A673 (cell line): ENCODE measurements around the gene TBC1D19. TPM values are rescaled to one million over a fixed set of nuclear protein-coding genes. Genes with fewer than 3 reads are reported as not detected.

Experiments used
- BruUV-seq: library from RNA; stranded (reverse); fragments of 400-500 nt; replicated peaks from 2 replicates; lab custom pipeline; 2021; lab: Mats Ljungman, UMichigan
- CTCF ChIA-PET: fragments of 300-600 bp; sonication (Branson Sonifier 250); formaldehyde crosslinking; loops from one replicate; lab custom pipeline; 2022; ENCODE audit warnings: antibody characterized with exemption; lab: Charles Lee
- POLR2A ChIA-PET: fragments of 300-600 bp; sonication (Branson Sonifier 250); formaldehyde crosslinking; loops from one replicate; lab custom pipeline; 2022; ENCODE audit warnings: antibody characterized with exemption; ENCODE audit not compliant: low non-redundant PET; lab: Charles Lee
- DNase-seq: peaks from one replicate; pipeline ENCODE4 v3.0.0-alpha.2; 2015; ENCODE audit warnings: low spot score
- H3K27ac ChIP-seq: fragments of 200-600 bp; sonication (generic); 2 replicates; pipeline ENCODE4 v1.5.1; 2016; ENCODE audit warnings: mixed run types, low read depth, mild to moderate bottlenecking, mixed read lengths, antibody characterized with exemption, low read length; ENCODE audit not compliant: poor library complexity, severe bottlenecking
- H3K27me3 ChIP-seq: fragments of 200-600 bp; sonication (generic); replicated peaks from 2 replicates; pipeline ENCODE4 v1.6.1; 2017; ENCODE audit warnings: mixed run types, low read depth, mild to moderate bottlenecking, mixed read lengths, antibody characterized with exemption, low read length; ENCODE audit not compliant: insufficient read depth, poor library complexity
- H3K36me3 ChIP-seq: fragments of 200-600 bp; sonication (generic); 2 replicates; pipeline ENCODE4 v1.6.1; 2016; ENCODE audit warnings: mixed run types, mild to moderate bottlenecking, mixed read lengths, antibody characterized with exemption, low read length; ENCODE audit not compliant: insufficient read depth, poor library complexity, severe bottlenecking
- H3K4me1 ChIP-seq: fragments of 200-600 bp; sonication (generic); 2 replicates; pipeline ENCODE4 v1.6.1; 2017; ENCODE audit warnings: mixed run types, mild to moderate bottlenecking, mixed read lengths, antibody characterized with exemption, low read length; ENCODE audit not compliant: insufficient read depth, poor library complexity, severe bottlenecking
- H3K4me3 ChIP-seq: fragments of 200-600 bp; sonication (generic); 2 replicates; pipeline ENCODE4 v1.5.1; 2016; ENCODE audit warnings: low read depth, mixed run types, mild to moderate bottlenecking, mixed read lengths, low read length; ENCODE audit not compliant: poor library complexity, severe bottlenecking
- H3K9me3 ChIP-seq: fragments of 200-600 bp; sonication (generic); 2 replicates; pipeline ENCODE4 v1.6.1; 2016; ENCODE audit warnings: mixed run types, low read depth, mild to moderate bottlenecking, mixed read lengths, antibody characterized with exemption, low read length; ENCODE audit not compliant: poor library complexity, severe bottlenecking
- CTCF ChIP-seq: fragments of 300-800, 200-600 bp; sonication (generic); conservative IDR thresholded peaks from 2 replicates; pipeline ENCODE4 v1.5.1; 2017; ENCODE audit warnings: low read depth, mild to moderate bottlenecking, antibody characterized with exemption, low read length, moderate library complexity, mixed read lengths
- EZH2 ChIP-seq: fragments of 200-600 bp; sonication (generic); IDR thresholded peaks from 2 replicates; pipeline ENCODE4 v1.6.1; 2017; ENCODE audit warnings: borderline replicate concordance, low read depth, mild to moderate bottlenecking, mixed read lengths, antibody characterized with exemption, low read length; ENCODE audit not compliant: poor library complexity, severe bottlenecking
- intact Hi-C: fragments of 100-400 bp; cut with micrococcal nuclease; formaldehyde crosslinking; loops from one replicate; pipeline ENCODE4 v1.10.0; 2022; ENCODE audit not compliant: unreplicated experiment
- total RNA-seq: library from RNA; stranded (reverse); gene quantifications from 2 replicates; pipeline ENCODE4 v1.2.3, GENCODE V29; 2021

The TBC1D19 gene
- total RNA-seq, 1 experiment from 2014 or later, result 9.9 TPM

GRCh38 chr4:26757751-26758150 lies 173.9 kb downstream of the TBC1D19 start:
- Histone ChIP-seq H3K4me3 (no peak overlapping the region), H3K36me3 (no peaks in the 10 kb centered on the region), H3K9me3 (no peaks in the 10 kb centered on the region), H3K27me3 (no peaks in the 10 kb centered on the region), H3K4me1 (no peaks in the 10 kb centered on the region), H3K27ac (no peak overlapping the region)
- intact Hi-C loops, result no loop called here
- ChIA-PET POLR2A (no interaction called here), CTCF (no interaction called here)
- BruUV-seq, result no TSS peak
- DNase-seq, result no peak
- TF ChIP-seq EZH2, result no peak
- no peak for TF ChIP-seq CTCF

DNA sequence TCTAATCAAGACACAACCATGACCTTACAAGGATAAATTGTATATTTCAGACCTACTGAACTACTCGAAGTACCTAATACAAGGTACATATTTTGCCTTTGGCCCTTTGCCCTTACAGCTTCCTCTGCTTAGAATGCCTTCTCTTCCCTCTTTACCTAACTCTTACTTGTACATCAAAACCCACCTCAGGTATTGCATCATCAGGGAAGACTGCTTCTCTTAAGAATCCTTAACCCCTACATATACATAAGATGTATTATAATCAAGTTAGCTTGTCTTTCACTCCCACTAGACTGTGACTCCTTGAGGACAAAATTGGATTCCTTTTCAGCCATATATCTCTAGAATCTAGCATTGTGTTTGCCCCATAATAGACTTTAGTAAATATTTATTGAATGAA lies 175.0 kb downstream of the TBC1D19 start:
- Histone ChIP-seq H3K4me3 (no peak overlapping the region), H3K27ac (no peak overlapping the region), H3K27me3 (no peaks in the 10 kb centered on the region), H3K9me3 (no peaks in the 10 kb centered on the region), H3K36me3 (no peaks in the 10 kb centered on the region), H3K4me1 (no peaks in the 10 kb centered on the region)
- TF ChIP-seq EZH2, result no peak
- no peak for TF ChIP-seq CTCF
- BruUV-seq, result no TSS peak
- no peak for DNase-seq
- intact Hi-C loops, result no loop called here
- ChIA-PET CTCF (no interaction called here), POLR2A (no interaction called here)

DNA sequence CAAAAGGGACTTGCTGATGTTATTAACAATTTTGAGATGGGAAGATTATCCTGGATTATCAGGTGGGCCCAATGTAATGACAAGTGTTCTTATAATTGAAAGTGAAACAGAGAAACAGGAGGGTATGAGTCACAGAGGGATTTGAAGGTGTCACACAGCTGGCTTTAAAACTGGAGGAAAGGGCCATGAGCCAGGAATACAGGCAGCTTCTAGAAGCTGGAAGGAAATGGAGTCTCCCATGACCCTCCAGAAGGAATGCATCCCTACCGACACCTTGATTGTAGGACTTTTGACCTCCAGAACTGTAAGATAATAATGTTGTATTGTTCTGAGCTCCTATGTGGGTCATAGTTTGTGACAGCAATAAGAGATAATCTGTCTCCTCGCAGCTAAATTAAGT lies 178.8 kb downstream of the TBC1D19 start:
- H3K27ac ChIP-seq, result no peak overlapping the region
- no peak overlapping the region for H3K4me3 ChIP-seq
- BruUV-seq, result no TSS peak
- ChIA-PET POLR2A (no interaction called here), CTCF (no interaction called here)
- no peaks in the 10 kb centered on the region for H3K27me3 ChIP-seq
- intact Hi-C loops, result no loop called here
- TF ChIP-seq CTCF (no peak), EZH2 (no peak)
- DNase-seq, result no peak
- H3K9me3 ChIP-seq, result no peaks in the 10 kb centered on the region
- H3K4me1 ChIP-seq, result no peaks in the 10 kb centered on the region
- no peaks in the 10 kb centered on the region for H3K36me3 ChIP-seq
